SK-N-SH (cell line): Measurements from ENCODE around the gene TIMP2.

Experiments
- GABPA ChIP-seq: IDR thresholded peaks from 2 replicates; pipeline ENCODE4 v1.4.0; 2012; ENCODE audit warnings: low read depth, mild to moderate bottlenecking
- REST ChIP-seq: IDR thresholded peaks from 2 replicates; pipeline ENCODE4 v1.6.1; 2012; ENCODE audit warnings: mild to moderate bottlenecking, low read depth, low read length, moderate library complexity
- TAF1 ChIP-seq: IDR thresholded peaks from 2 replicates; pipeline ENCODE4 v1.6.1; 2012; ENCODE audit warnings: low read depth, mild to moderate bottlenecking, low read length, moderate library complexity, borderline replicate concordance
- YY1 ChIP-seq: IDR thresholded peaks from 2 replicates; pipeline ENCODE4 v1.4.0; 2012; ENCODE audit warnings: low read depth, mild to moderate bottlenecking
- TF ChIP-seq, protein P1 (sequence below): fragments of 200-600 bp; sonication (generic); IDR thresholded peaks from 2 replicates; pipeline ENCODE4 v1.6.1; 2017; ENCODE audit warnings: antibody characterized with exemption, mild to moderate bottlenecking, moderate library complexity
- TF ChIP-seq, protein P2 (sequence below): fragments of 150-350 bp; IDR thresholded peaks from 2 replicates; pipeline ENCODE4 v1.6.1; 2016; ENCODE audit warnings: mild to moderate bottlenecking, low read depth, low read length

DNA sequence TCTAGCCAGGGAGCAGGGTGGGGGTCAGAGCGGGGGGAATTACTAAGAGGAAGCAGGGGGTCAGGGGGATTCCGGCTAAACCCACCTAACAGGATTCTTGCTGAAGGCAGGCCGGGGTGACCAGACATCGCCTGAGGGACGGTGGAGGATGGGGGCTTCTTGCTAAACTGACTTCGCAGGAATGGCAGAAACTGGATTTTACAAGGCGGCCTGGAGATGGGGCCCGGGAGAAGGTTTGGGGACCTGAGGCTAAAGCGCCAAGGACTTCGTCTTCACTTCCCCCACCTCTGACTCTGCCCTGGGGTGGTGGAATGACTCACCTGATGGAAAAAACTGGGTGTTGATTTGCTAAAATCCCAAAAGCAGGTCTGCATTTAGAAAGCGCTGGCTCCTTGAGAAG lies 31.1 kb upstream of the TIMP2 start:
- TF ChIP-seq, protein P1, sequence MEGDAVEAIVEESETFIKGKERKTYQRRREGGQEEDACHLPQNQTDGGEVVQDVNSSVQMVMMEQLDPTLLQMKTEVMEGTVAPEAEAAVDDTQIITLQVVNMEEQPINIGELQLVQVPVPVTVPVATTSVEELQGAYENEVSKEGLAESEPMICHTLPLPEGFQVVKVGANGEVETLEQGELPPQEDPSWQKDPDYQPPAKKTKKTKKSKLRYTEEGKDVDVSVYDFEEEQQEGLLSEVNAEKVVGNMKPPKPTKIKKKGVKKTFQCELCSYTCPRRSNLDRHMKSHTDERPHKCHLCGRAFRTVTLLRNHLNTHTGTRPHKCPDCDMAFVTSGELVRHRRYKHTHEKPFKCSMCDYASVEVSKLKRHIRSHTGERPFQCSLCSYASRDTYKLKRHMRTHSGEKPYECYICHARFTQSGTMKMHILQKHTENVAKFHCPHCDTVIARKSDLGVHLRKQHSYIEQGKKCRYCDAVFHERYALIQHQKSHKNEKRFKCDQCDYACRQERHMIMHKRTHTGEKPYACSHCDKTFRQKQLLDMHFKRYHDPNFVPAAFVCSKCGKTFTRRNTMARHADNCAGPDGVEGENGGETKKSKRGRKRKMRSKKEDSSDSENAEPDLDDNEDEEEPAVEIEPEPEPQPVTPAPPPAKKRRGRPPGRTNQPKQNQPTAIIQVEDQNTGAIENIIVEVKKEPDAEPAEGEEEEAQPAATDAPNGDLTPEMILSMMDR = no peak
- TF ChIP-seq, protein P2, sequence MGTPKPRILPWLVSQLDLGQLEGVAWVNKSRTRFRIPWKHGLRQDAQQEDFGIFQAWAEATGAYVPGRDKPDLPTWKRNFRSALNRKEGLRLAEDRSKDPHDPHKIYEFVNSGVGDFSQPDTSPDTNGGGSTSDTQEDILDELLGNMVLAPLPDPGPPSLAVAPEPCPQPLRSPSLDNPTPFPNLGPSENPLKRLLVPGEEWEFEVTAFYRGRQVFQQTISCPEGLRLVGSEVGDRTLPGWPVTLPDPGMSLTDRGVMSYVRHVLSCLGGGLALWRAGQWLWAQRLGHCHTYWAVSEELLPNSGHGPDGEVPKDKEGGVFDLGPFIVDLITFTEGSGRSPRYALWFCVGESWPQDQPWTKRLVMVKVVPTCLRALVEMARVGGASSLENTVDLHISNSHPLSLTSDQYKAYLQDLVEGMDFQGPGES = no peak
- no peak for TF ChIP-seq GABPA
- TF ChIP-seq REST = no peak
- TF ChIP-seq TAF1 = no peak
- TF ChIP-seq YY1 = no peak
